Measurements from ENCODE around the gene SLC2A2.

SLC2A2 gene

GRCh38 chr3:171028025-171028778 is 1.7 kb upstream of the SLC2A2 start:
- peak; percentile 60 for DNase-seq

GRCh38 chr3:171023566-171023965 is 3.0 kb downstream of the SLC2A2 start:
- no peak for DNase-seq

GRCh38 chr3:171021377-171021776 is 5.1 kb downstream of the SLC2A2 start:
- DNase-seq = no peak

DNA sequence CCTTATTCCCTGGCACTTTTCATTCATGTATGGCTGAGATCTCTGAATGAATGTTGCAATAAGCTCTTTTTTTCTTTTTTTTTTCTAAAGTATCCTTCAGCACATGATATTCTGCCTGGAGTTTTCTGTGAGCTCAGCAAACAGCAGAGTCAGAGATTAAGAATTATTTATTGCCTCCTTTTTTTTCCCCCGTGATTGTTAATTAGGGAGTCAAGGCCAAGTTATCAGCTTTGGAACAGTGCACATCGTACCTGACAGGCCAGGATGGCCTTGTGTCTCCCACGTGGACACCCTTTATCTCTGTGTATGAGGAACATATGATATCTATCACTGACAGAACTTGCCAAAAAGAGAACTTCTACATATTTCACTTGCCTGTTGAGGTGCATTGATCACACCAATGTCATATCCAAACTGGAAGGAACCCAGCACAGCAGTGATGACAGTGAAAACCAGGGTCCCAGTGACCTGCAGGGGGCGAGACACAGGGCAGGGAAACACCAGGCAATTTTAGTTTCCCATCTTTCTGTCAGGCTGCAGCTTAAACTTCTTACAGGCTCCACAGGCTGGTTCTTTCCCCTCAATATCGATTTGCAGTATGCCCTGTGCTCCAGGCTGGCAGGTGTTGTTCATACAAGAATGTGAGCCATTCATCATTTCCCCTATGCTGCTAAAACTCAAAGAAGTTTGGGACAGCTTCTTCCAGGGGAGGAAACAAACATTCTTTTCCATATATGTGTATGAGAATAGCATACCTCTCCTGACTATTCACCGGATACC is 8.2 kb downstream of the SLC2A2 start:
- no peak for DNase-seq

DNA sequence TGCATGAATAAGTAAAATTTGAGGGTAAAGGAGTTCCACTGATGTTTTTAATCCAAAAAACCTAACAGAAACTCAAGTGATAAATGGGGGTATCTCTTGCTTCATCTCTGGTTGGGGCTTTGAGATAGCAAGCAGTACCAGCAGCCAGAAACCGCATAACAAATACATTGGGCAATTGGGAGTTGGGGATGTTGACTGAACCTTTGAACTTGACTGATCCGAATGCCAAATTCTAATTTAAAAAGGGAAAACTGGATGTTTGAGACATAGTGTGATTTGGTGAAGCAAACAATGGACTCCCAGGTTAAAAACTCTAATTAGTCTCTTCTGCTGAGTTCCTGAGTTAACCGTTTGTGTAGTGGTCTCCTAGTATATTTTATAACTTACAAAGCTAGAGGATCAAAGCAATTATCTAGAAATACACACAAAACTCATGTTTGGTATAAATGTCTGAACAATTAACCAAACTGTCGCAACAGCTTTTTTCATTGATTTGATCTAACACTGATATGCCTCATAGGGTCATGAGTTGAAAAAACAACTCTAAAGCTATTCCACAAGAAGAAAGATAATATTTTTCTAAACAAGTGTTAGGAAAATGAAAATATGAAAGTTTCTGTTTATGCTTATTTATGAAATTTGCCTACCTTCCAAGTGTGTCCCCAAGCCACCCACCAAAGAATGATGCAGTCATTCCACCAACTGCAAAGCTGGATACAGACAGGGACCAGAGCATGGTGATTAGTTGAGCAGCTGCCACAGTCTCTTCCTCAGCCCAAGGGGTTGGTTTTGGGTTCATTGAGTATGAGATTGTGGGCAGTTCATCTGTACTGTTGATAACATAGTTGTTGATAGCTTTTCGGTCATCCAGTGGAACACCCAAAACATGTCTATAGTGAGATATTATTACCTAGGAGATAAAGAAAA is 12.4 kb downstream of the SLC2A2 start:
- DNase-seq = no peak

GRCh38 chr3:171011873-171012336 is 14.6 kb downstream of the SLC2A2 start:
- DNase-seq = no peak

- no peak for DNase-seq
Observed at GRCh38 chr3:171011109-171011872, 15.2 kb downstream of the SLC2A2 start.

- no peak for DNase-seq
Observed at GRCh38 chr3:171007316-171007715, 19.2 kb downstream of the SLC2A2 start.

DNA sequence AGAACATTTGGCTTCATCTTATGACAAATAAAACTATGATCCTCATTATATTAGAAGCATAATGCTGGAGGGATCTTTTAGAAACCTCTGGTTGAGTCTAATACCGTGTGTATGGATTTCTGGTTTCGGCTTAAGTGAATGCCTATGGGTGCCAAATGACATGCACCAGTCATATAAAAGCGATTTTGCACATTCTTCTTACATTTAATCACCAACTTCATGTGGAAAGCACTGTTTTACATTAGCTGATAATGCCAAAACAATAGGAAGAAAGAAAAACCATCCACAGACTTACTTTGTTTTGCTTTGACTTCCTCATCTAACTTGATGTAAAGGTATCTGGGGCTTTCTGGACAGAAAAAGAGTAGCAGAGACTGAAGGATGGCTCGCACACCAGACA is 20.9 kb downstream of the SLC2A2 start:
- no peak for DNase-seq

GRCh38 chr3:171001957-171002694 is 24.4 kb downstream of the SLC2A2 start:
- DNase-seq = no peak

- no peak for DNase-seq
Observed at GRCh38 chr3:171001250-171001893, 25.1 kb downstream of the SLC2A2 start.

- no peak for DNase-seq
Observed at GRCh38 chr3:171000281-171000680, 26.2 kb downstream of the SLC2A2 start.

DNA sequence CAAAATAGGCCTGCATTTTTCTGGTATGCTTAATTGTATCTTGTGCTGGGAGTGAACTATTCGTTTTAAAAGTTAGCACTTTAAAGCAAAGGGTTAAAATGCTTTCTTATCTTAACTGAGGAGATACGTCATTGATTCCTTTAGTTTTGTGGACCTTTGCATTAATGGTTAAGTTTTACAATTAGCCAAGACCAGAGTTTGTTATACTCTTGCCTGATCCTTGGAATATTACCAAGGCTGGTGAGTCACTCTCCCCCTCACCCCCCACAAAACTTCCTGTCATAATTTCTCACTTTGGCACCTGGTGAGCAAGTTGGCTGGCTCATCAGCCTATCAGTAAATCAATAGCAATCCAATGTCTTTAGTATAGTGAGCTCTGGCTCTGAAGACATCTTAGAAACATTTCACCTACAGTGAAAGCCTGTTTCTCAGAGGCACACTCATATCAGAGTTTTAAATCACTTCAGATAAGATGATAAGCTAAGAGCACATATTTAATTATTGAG is 26.7 kb downstream of the SLC2A2 start:
- no peak for DNase-seq

DNA sequence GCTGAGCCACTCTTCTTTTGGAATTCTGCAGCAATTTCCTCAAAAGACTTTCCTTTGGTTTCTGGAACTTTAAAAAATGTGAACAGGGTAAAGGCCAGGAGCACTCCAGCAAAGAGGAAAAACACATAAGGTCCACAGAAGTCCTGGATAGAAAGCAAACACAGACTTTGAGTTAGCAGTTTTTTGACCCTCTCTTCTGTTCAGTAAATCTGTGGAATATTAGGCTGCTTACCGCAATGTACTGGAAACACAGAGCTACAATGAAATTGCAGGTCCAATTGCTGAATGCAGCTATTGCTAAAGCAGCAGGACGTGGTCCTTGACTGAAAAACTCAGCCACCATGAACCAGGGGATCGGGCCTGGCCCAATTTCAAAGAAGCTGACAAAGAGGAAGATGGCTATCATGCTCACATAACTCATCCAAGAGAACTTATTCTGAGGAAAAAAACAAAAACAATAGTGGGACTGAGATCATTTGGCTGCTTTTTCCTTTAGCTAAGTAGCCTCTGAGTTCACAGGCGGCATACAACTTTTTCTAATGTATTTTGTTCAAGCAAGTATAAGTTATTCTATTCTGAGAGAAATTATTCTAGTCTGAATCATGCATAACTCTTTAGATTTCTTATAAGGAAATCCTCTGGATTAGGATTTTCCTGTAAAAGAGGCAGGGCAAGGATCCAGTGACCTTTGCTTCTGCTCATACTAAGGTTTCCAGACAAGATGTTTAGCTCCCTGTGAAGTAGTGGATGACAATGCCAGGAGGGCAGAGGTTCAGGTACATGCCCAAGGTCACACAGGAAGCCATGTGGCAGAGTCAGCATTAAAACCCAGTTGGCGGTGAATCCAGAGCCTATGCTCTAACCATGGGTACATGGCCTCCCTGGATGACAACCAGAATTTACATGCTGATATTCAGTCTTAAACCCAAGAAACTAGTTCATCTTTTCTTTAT is 28.3 kb downstream of the SLC2A2 start:
- DNase-seq = no peak

- no peak for DNase-seq
Observed at GRCh38 chr3:170992854-170993253, 33.7 kb downstream of the SLC2A2 start.

GRCh38 chr3:170991664-170992063 is 34.9 kb downstream of the SLC2A2 start:
- no peak for DNase-seq

GRCh38 chr3:170989100-170989648 is 37.3 kb downstream of the SLC2A2 start:
- no peak for DNase-seq

GRCh38 chr3:170988378-170988777 is 38.1 kb downstream of the SLC2A2 start:
- DNase-seq = no peak

DNA sequence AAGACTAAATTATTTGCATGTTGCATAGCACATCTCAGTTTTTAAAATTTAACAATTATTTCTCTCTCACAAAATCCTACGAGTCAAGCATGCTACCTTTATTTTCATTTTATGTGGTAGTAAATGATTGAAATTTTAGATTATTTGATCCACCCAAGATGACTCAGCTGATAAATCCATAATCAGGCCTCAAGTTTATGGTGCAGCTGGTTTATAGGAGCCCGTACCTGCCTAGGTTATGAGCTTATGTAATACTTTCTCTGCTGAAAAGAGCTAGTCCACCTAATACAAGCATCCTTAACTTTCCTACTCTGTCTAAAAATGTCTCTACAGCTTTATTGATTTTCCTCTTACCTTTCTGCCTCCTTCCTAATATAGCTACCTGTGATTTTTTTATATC is 41.2 kb downstream of the SLC2A2 start:
- DNase-seq = no peak
